Trophoblast cell (in vitro differentiated cells and primary cell): ENCODE measurements around the gene OPCML.

Experiments used
- DNase-seq, 2 donors: peaks; one replicate each; pipeline ENCODE4 v3.0.0-alpha.2; 2016
- H2AFZ ChIP-seq: 2 replicates; pipeline ENCODE4 v1.6.1; 2013; ENCODE audit warnings: low read length, moderate library complexity, mild to moderate bottlenecking; ENCODE audit not compliant: insufficient read depth, poor library complexity
- H2AK5ac ChIP-seq: 2 replicates; pipeline ENCODE4 v1.6.1; 2013; ENCODE audit warnings: mild to moderate bottlenecking, low read length
- H2BK120ac ChIP-seq: 2 replicates; pipeline ENCODE4 v1.6.1; 2013; ENCODE audit warnings: low read length, mild to moderate bottlenecking, moderate library complexity; ENCODE audit not compliant: insufficient read depth, poor library complexity
- H2BK12ac ChIP-seq: 2 replicates; pipeline ENCODE4 v1.6.1; 2013; ENCODE audit warnings: mild to moderate bottlenecking, low read length, moderate library complexity
- H2BK5ac ChIP-seq: 2 replicates; pipeline ENCODE4 v1.6.1; 2013; ENCODE audit warnings: low read length, low read depth, moderate library complexity, mild to moderate bottlenecking; ENCODE audit not compliant: poor library complexity
- H3K14ac ChIP-seq: 2 replicates; pipeline ENCODE4 v1.6.1; 2013; ENCODE audit warnings: mild to moderate bottlenecking, low read length
- H3K18ac ChIP-seq: 2 replicates; pipeline ENCODE4 v1.6.1; 2013; ENCODE audit warnings: mild to moderate bottlenecking, low read length
- H3K23ac ChIP-seq: 2 replicates; pipeline ENCODE4 v1.6.1; 2013; ENCODE audit warnings: low read length
- H3K27ac ChIP-seq: 2 replicates; pipeline ENCODE4 v1.5.1; 2013; ENCODE audit warnings: low read depth, mild to moderate bottlenecking, inconsistent platforms, low read length, moderate library complexity
- H3K27me3 ChIP-seq: 2 replicates; pipeline ENCODE4 v1.6.1; 2013; ENCODE audit warnings: inconsistent platforms, mild to moderate bottlenecking, low read length, moderate library complexity; ENCODE audit not compliant: insufficient read depth
- H3K36me3 ChIP-seq, 2 experiments: 1 replicate in 1 of 2; 2 replicates in 1 of 2; pipeline ENCODE4 v1.6.1; 2013; ENCODE audit warnings: low read length in 2 of 2, mild to moderate bottlenecking in 2 of 2, moderate library complexity in 1 of 2; ENCODE audit not compliant: insufficient read depth in 2 of 2, control insufficient read depth in 1 of 2
- H3K4ac ChIP-seq: 2 replicates; pipeline ENCODE4 v1.6.1; 2013; ENCODE audit warnings: low read depth, mild to moderate bottlenecking, low read length, moderate library complexity
- H3K4me1 ChIP-seq, 2 experiments: 1 replicate in 1 of 2; 2 replicates in 1 of 2; pipeline ENCODE4 v1.6.1; 2013; ENCODE audit warnings: low read length in 2 of 2, mild to moderate bottlenecking in 2 of 2, moderate library complexity in 1 of 2; ENCODE audit not compliant: insufficient read depth in 2 of 2, control insufficient read depth in 1 of 2
- H3K4me2 ChIP-seq: 2 replicates; pipeline ENCODE4 v1.6.1; 2013; ENCODE audit warnings: inconsistent platforms, mild to moderate bottlenecking, low read length, moderate library complexity
- H3K4me3 ChIP-seq: 2 replicates; pipeline ENCODE4 v1.5.1; 2013; ENCODE audit warnings: mild to moderate bottlenecking, low read depth, low read length, inconsistent platforms
- H3K79me1 ChIP-seq: one replicate; pipeline ENCODE4 v1.6.1; 2013; ENCODE audit warnings: low read length
- H3K79me2 ChIP-seq: 2 replicates; pipeline ENCODE4 v1.6.1; 2013; ENCODE audit warnings: low read length, mild to moderate bottlenecking; ENCODE audit not compliant: control insufficient read depth, insufficient read depth, poor library complexity
- H3K9ac ChIP-seq: 2 replicates; pipeline ENCODE4 v1.6.1; 2013; ENCODE audit warnings: mild to moderate bottlenecking, low read length
- H3K9me3 ChIP-seq: 2 replicates; pipeline ENCODE4 v1.6.1; 2013; ENCODE audit warnings: low read depth, mild to moderate bottlenecking, control low read depth, inconsistent platforms, low read length; ENCODE audit not compliant: insufficient read depth
- H4K12ac ChIP-seq: 2 replicates; pipeline ENCODE4 v1.6.1; 2013; ENCODE audit warnings: low read depth, mild to moderate bottlenecking, low read length, moderate library complexity
- H4K8ac ChIP-seq: 2 replicates; pipeline ENCODE4 v1.6.1; 2013; ENCODE audit warnings: low read depth, mild to moderate bottlenecking, low read length, moderate library complexity
- H4K91ac ChIP-seq: one replicate; pipeline ENCODE4 v1.6.1; 2013; ENCODE audit warnings: low read depth, mild to moderate bottlenecking, low read length, moderate library complexity
- WGBS: extraction: QIAGEN DNeasy Blood & Tissue Kit; methylation state at CpG from one replicate; pipeline ENCODE4 v1.1.7; 2013; ENCODE audit warnings: missing lambda C conversion rate; ENCODE audit not compliant: insufficient read length, insufficient coverage; ENCODE audit errors: extremely low coverage; 5-methylcytosine and 5-hydroxymethylcytosine counted together

OPCML gene

DNA sequence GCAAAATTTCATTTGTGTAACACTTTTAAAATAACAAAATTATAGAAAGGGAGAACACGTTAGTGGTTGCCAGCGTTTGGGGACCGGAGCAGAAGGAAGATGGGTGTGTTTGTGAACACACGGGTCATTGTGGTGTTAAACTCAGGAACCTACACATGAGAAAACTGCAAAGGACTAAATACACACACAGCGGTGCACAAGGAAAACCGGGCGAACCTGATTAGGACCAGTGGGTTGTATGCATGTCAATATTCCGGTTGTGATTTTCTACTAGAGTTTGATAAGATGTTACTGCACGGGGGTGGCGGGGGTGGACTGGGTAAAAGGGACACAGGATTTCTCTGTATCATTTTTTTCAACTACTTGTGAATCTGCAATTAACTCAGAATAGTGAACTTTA, 351.2 kb downstream of the OPCML start:
- Histone ChIP-seq H2BK120ac (no peak overlapping the region), H3K79me2 (no peaks in the 10 kb centered on the region), H3K14ac (no peak overlapping the region), H4K12ac (no peak overlapping the region), H2AK5ac (no peak overlapping the region), H3K9me3 (peaks cover 5% of the 10 kb centered on the region), H3K18ac (no peak overlapping the region), H2BK12ac (no peak overlapping the region), H3K9ac (no peak overlapping the region), H3K4me2 (no peak overlapping the region), H2BK5ac (no peak overlapping the region), H3K4me1 (no peaks in the 10 kb centered on the region), H3K27ac (no peak overlapping the region), H3K79me1 (no peaks in the 10 kb centered on the region), H4K91ac (no peak overlapping the region), H3K27me3 (no peaks in the 10 kb centered on the region), H3K36me3 (no peaks in the 10 kb centered on the region), H3K4me3 (no peak overlapping the region), H3K4ac (no peak overlapping the region), H3K23ac (no peak overlapping the region), H4K8ac (no peak overlapping the region), H2AFZ (no peak overlapping the region)
- no CpG with 5 or more reads among the region's 10 CpGs for WGBS
- DNase-seq, result no peak

DNA sequence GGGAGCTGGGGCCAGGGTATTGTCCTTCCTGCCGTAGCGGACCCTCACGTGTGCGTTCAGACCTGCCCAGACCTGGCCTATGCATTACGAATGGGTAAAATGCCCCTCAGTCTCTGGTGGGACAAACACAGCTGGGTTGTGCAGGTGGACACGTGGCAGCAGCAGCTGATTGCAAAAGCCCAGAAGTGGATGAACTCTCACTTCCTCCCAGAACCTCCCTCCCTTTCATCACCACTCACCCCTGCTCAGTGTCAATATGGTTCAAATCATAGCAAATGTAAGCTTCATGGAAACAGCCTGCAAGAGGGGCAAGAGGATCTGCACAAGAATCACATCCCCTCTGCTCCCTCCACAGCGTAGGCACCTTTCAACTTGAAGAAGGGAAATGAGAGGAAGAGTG, 352.1 kb downstream of the OPCML start:
- H3K4me1 ChIP-seq, result no peaks in the 10 kb centered on the region
- no peaks in the 10 kb centered on the region for H3K36me3 ChIP-seq
- H3K27ac ChIP-seq, result no peak overlapping the region
- no peak overlapping the region for H2BK120ac ChIP-seq
- H2BK5ac ChIP-seq, result no peak overlapping the region
- H3K27me3 ChIP-seq, result no peaks in the 10 kb centered on the region
- no peak overlapping the region for H3K4ac ChIP-seq
- no peak overlapping the region for H3K23ac ChIP-seq
- no peak overlapping the region for H2BK12ac ChIP-seq
- no peaks in the 10 kb centered on the region for H3K79me1 ChIP-seq
- no peak overlapping the region for H4K8ac ChIP-seq
- no peak overlapping the region for H3K4me2 ChIP-seq
- H4K91ac ChIP-seq, result no peak overlapping the region
- peaks cover 5% of the 10 kb centered on the region for H3K9me3 ChIP-seq
- H3K79me2 ChIP-seq, result no peaks in the 10 kb centered on the region
- H3K4me3 ChIP-seq, result no peak overlapping the region
- no peak for DNase-seq
- H3K9ac ChIP-seq, result no peak overlapping the region
- H4K12ac ChIP-seq, result peak overlapping the region; percentile 35
- no peak overlapping the region for H2AFZ ChIP-seq
- no peak overlapping the region for H3K18ac ChIP-seq
- H3K14ac ChIP-seq, result no peak overlapping the region
- no peak overlapping the region for H2AK5ac ChIP-seq
- no CpG with 5 or more reads among the region's 7 CpGs for WGBS

DNA sequence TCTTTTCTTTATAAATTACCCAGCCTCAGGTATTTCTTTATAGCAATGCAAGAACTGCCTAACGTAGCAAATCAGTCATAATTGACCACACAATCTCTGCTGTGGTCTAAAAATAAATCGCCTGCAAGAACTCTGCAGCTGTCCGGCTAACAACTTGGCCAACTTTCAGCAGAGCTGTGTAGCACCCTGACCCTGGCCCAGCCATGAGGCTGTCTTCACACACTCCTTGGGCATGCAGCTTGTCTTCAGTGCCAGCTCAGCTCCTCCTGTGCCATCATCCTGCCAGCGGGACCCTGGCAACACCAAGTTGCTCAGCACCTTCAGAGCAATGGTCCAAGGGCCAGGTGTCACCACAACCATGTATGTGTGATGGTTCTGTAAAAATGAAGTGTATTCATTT, 355.6 kb downstream of the OPCML start:
- Histone ChIP-seq H2BK12ac (no peak overlapping the region), H3K18ac (no peak overlapping the region)
- WGBS, result no CpG with 5 or more reads among the region's 4 CpGs

DNA sequence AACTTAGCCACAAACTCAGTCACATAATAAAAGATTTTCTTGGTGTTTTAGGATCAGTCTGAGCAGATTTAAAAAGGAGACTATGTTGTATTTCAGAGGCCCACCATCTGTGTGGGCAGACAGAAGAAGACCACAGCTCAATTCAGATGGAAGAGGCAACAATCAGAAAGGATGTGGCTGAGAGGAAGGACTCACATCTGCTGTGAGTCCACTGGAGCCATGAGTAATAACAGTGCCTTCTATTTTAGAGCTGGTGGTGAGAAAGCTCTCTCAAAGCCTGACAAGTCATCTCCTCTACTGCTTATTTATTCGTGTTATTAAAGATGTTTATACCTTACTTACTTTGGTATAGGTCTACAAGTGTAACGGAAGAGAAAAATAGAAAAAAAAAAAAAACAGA, 357.2 kb downstream of the OPCML start:
- no peaks in the 10 kb centered on the region for H3K27me3 ChIP-seq
- no peaks in the 10 kb centered on the region for H3K36me3 ChIP-seq
- H2BK5ac ChIP-seq, result no peak overlapping the region
- no peak overlapping the region for H2AFZ ChIP-seq
- DNase-seq, result no peak
- H2BK12ac ChIP-seq, result no peak overlapping the region
- no peaks in the 10 kb centered on the region for H3K4me1 ChIP-seq
- H3K9me3 ChIP-seq, result peaks cover 2% of the 10 kb centered on the region
- no peak overlapping the region for H3K27ac ChIP-seq
- H4K8ac ChIP-seq, result no peak overlapping the region
- no CpG with 5 or more reads among the region's 2 CpGs for WGBS
- H3K23ac ChIP-seq, result no peak overlapping the region
- no peak overlapping the region for H2AK5ac ChIP-seq
- H3K9ac ChIP-seq, result no peak overlapping the region
- no peaks in the 10 kb centered on the region for H3K79me2 ChIP-seq
- no peak overlapping the region for H4K12ac ChIP-seq
- H3K4ac ChIP-seq, result no peak overlapping the region
- H3K79me1 ChIP-seq, result no peaks in the 10 kb centered on the region
- no peak overlapping the region for H3K14ac ChIP-seq
- H2BK120ac ChIP-seq, result no peak overlapping the region
- no peak overlapping the region for H3K4me3 ChIP-seq
- no peak overlapping the region for H3K4me2 ChIP-seq
- H3K18ac ChIP-seq, result no peak overlapping the region
- H4K91ac ChIP-seq, result no peak overlapping the region

More for the DNA sequence above, 355.6 kb downstream of the OPCML start:
- Histone ChIP-seq H3K23ac (no peak overlapping the region), H3K14ac (no peak overlapping the region), H3K4me1 (no peaks in the 10 kb centered on the region), H3K36me3 (no peaks in the 10 kb centered on the region), H2AFZ (no peak overlapping the region), H4K8ac (no peak overlapping the region), H2AK5ac (no peak overlapping the region), H4K91ac (no peak overlapping the region), H3K79me1 (no peaks in the 10 kb centered on the region), H3K4me2 (no peak overlapping the region), H2BK5ac (no peak overlapping the region), H3K4ac (no peak overlapping the region), H4K12ac (no peak overlapping the region), H3K9ac (peak overlapping the region; percentile 64), H2BK120ac (no peak overlapping the region), H3K4me3 (no peak overlapping the region), H3K27ac (no peak overlapping the region), H3K27me3 (no peaks in the 10 kb centered on the region), H3K9me3 (peaks cover 5% of the 10 kb centered on the region), H3K79me2 (no peaks in the 10 kb centered on the region)
- no peak for DNase-seq
